HCT116 (cell line): Measurements from ENCODE around the gene RPL13. TPM values are rescaled to one million over a fixed set of nuclear protein-coding genes. Genes with fewer than 3 reads are reported as not detected.

Experiments used
- ATAC-seq: fragments of 200-7000 bp; cut with Tn5 transposase; 2 replicates; pipeline ENCODE4 v1.9.1; 2020; ENCODE audit warnings: mild to moderate bottlenecking, moderate library complexity
- BruUV-seq: library from RNA; stranded (reverse); fragments of 400-500 nt; replicated peaks from 2 replicates; lab custom pipeline; 2021; lab: Mats Ljungman, UMichigan
- CTCF ChIA-PET: fragments of 300-600 bp; sonication (Branson Sonifier 250); formaldehyde crosslinking; loops from one replicate; lab custom pipeline; 2021; ENCODE audit warnings: antibody characterized with exemption; lab: Charles Lee
- POLR2A ChIA-PET: fragments of 300-600, 350-600 bp; sonication (Branson Sonifier 250); formaldehyde crosslinking; loops from one replicate; lab custom pipeline; 2021; ENCODE audit warnings: antibody characterized with exemption; lab: Charles Lee
- RAD21 ChIA-PET, 2 experiments: fragments of 300-600 bp; sonication (Branson Sonifier 250); formaldehyde crosslinking; loops; one replicate each; lab custom pipeline; 2023; ENCODE audit warnings: low total read pairs in 2 of 2; ENCODE audit not compliant: uncharacterized antibody in 2 of 2, unreplicated experiment in 2 of 2, low non-redundant PET in 1 of 2; lab: Charles Lee
- DNase-seq: peaks from one replicate; pipeline ENCODE4 v3.0.0-alpha.2; 2010; ENCODE audit warnings: low read depth, low spot score
- H2AFZ ChIP-seq: fragments of 200-600 bp; shearing (Covaris generic), sonication (generic); 2 replicates; pipeline ENCODE4 v1.6.1; 2017; ENCODE audit warnings: low read depth, mixed run types, mixed read lengths, antibody characterized with exemption, low read length; ENCODE audit not compliant: poor library complexity, severe bottlenecking
- H3K27ac ChIP-seq: 2 replicates; pipeline ENCODE4 v1.5.1; 2012; ENCODE audit warnings: low read depth, low read length
- H3K27me3 ChIP-seq: fragments of 200-600 bp; sonication (generic); 2 replicates; pipeline ENCODE4 v1.6.1; 2016; ENCODE audit warnings: mixed run types, low read length, mixed read lengths; ENCODE audit not compliant: insufficient read depth
- H3K36me3 ChIP-seq, 2 experiments: fragments of 200-500 bp in 1 of 2; fragments of 200-600 bp in 1 of 2; sonication (Bioruptor generic) in 1 of 2; sonication (generic) in 1 of 2; 2 replicates each; pipeline versions ENCODE4 v1.5.1 to v1.6.1; 2014 to 2016; ENCODE audit warnings: low read length in 2 of 2, inconsistent platforms in 1 of 2, mixed read lengths in 1 of 2, mixed run types in 1 of 2; ENCODE audit not compliant: insufficient read depth in 2 of 2, control insufficient read depth in 1 of 2
- H3K4me1 ChIP-seq, 2 experiments: fragments of 200-600 bp in 1 of 2; sonication (generic) in 1 of 2; 2 replicates each; pipeline versions ENCODE4 v1.5.1 to v1.6.1; 2012 to 2017; ENCODE audit warnings: low read length in 2 of 2, inconsistent platforms in 1 of 2, mild to moderate bottlenecking in 1 of 2, mixed read lengths in 1 of 2, mixed run types in 1 of 2, moderate library complexity in 1 of 2; ENCODE audit not compliant: insufficient read depth in 2 of 2, control insufficient read depth in 1 of 2
- H3K4me2 ChIP-seq: fragments of 200-600 bp; sonication (generic); 2 replicates; pipeline ENCODE4 v1.6.1; 2017; ENCODE audit warnings: mixed run types, low read length, mixed read lengths
- H3K4me3 ChIP-seq, 2 experiments: fragments of 200-600 bp in 1 of 2; sonication (generic) in 1 of 2; replicated peaks in 1 of 2; 2 replicates each; pipeline ENCODE4 v1.5.1; 2011 to 2016; ENCODE audit warnings: low read length in 2 of 2, control low read depth in 1 of 2, low read depth in 1 of 2, mild to moderate bottlenecking in 1 of 2, mixed read lengths in 1 of 2, mixed run types in 1 of 2
- H3K79me2 ChIP-seq: fragments of 200-600 bp; sonication (generic); 2 replicates; pipeline ENCODE4 v1.6.1; 2017; ENCODE audit warnings: mild to moderate bottlenecking, mixed run types, low read length, moderate library complexity, mixed read lengths; ENCODE audit not compliant: insufficient read depth
- H3K9ac ChIP-seq: fragments of 200-600 bp; sonication (generic); 2 replicates; pipeline ENCODE4 v1.6.1; 2016; ENCODE audit warnings: low read length, mixed read lengths
- H3K9me2 ChIP-seq: fragments of 200-600 bp; sonication (generic), shearing (Covaris generic); 2 replicates; pipeline ENCODE4 v1.6.1; 2017; ENCODE audit warnings: mixed run types, mild to moderate bottlenecking, moderate library complexity; ENCODE audit not compliant: insufficient read depth
- H3K9me3 ChIP-seq, 2 experiments: fragments of 200-500 bp in 1 of 2; fragments of 200-600 bp in 1 of 2; sonication (Bioruptor generic) in 1 of 2; sonication (generic) in 1 of 2; 2 replicates each; pipeline ENCODE4 v1.6.1; 2014 to 2017; ENCODE audit warnings: low read length in 2 of 2, mixed read lengths in 2 of 2, inconsistent platforms in 1 of 2, low read depth in 1 of 2, mild to moderate bottlenecking in 1 of 2, mixed run types in 1 of 2, moderate library complexity in 1 of 2; ENCODE audit not compliant: control insufficient read depth in 1 of 2, insufficient read depth in 1 of 2
- H4K20me1 ChIP-seq: fragments of 200-600 bp; sonication (generic), shearing (Covaris generic); 2 replicates; pipeline ENCODE4 v1.6.1; 2017; ENCODE audit warnings: mixed run types, mild to moderate bottlenecking, moderate library complexity; ENCODE audit not compliant: insufficient read depth
- EGR1 ChIP-seq: IDR thresholded peaks from 2 replicates; pipeline ENCODE4 v1.6.1; 2012; ENCODE audit warnings: low read depth
- EZH2phosphoT487 ChIP-seq: fragments of 200-600 bp; IDR thresholded peaks from 2 replicates; pipeline ENCODE4 v1.6.1; 2018; ENCODE audit warnings: antibody characterized with exemption, borderline replicate concordance
- FOSL1 ChIP-seq: IDR thresholded peaks from 2 replicates; pipeline ENCODE4 v1.6.1; 2012; ENCODE audit warnings: low read depth
- JUND ChIP-seq: IDR thresholded peaks from 2 replicates; pipeline ENCODE4 v1.6.1; 2012
- POLR2AphosphoS5 ChIP-seq: IDR thresholded peaks from 2 replicates; pipeline ENCODE4 v1.6.1; 2011; ENCODE audit warnings: mild to moderate bottlenecking, low read depth, low read length, moderate library complexity
- SRF ChIP-seq: IDR thresholded peaks from 2 replicates; pipeline ENCODE4 v1.6.1; 2012; ENCODE audit warnings: low read depth
- intact Hi-C: fragments of 100-400 bp; cut with micrococcal nuclease; formaldehyde crosslinking; loops from 2 replicates; pipeline ENCODE4 v1.10.0; 2022
- total RNA-seq: library from RNA; stranded (reverse); gene quantifications from one replicate; pipeline ENCODE4 v1.2.1, GENCODE V29; 2021; ENCODE audit not compliant: unreplicated experiment
- TF ChIP-seq, protein P1 (sequence below), 3 experiments: fragments of 200-600 bp in 1 of 3; sonication (generic) in 1 of 3; IDR thresholded peaks in 2 of 3; conservative IDR thresholded peaks in 1 of 3; 2 replicates each; pipeline ENCODE4 v1.5.1; 2012 to 2017; ENCODE audit warnings: low read depth in 2 of 3, low read length in 2 of 3, antibody characterized with exemption in 1 of 3, borderline replicate concordance in 1 of 3, control low read depth in 1 of 3, mild to moderate bottlenecking in 1 of 3, mixed read lengths in 1 of 3, mixed run types in 1 of 3, moderate library complexity in 1 of 3; ENCODE audit not compliant: insufficient read depth in 1 of 3
- TF ChIP-seq, protein P2 (sequence below): IDR thresholded peaks from 2 replicates; pipeline ENCODE4 v1.6.1; 2012

RPL13 gene
- total RNA-seq, 1 experiment from 2014 or later: 4,404 TPM

DNA sequence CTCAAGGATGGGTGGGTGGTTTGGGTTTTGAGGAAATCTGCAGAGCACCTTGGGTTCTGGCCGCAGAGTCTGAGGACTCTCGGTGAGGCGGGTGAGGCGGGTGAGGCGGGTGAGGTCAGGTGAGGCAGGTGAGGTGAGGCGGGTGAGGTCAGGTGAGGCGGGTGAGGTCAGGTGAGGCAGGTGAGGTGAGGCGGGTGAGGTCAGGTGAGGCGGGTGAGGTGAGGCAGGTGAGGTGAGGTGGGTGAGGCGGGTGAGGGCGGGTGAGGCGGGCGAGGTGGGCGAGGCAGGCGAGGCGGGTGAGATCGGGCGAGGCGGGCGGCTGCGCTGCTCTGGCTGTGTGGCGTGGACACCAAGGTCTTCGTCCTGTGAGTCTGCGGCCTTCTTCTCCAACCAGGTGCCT, 24.1 kb upstream of the RPL13 start (continued):
- TF ChIP-seq, protein P1, sequence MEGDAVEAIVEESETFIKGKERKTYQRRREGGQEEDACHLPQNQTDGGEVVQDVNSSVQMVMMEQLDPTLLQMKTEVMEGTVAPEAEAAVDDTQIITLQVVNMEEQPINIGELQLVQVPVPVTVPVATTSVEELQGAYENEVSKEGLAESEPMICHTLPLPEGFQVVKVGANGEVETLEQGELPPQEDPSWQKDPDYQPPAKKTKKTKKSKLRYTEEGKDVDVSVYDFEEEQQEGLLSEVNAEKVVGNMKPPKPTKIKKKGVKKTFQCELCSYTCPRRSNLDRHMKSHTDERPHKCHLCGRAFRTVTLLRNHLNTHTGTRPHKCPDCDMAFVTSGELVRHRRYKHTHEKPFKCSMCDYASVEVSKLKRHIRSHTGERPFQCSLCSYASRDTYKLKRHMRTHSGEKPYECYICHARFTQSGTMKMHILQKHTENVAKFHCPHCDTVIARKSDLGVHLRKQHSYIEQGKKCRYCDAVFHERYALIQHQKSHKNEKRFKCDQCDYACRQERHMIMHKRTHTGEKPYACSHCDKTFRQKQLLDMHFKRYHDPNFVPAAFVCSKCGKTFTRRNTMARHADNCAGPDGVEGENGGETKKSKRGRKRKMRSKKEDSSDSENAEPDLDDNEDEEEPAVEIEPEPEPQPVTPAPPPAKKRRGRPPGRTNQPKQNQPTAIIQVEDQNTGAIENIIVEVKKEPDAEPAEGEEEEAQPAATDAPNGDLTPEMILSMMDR (IDR thresholded peaks at IDR 0.05 in 2 of 3, conservative IDR thresholded peaks at IDR 0.05 in 1 of 3; ENCODE audit: borderline replicate concordance in 1 of 3, insufficient read depth in 1 of 3, low read depth in 2 of 3, low read length in 2 of 3): no peak
- no peak for TF ChIP-seq JUND
- TF ChIP-seq POLR2AphosphoS5: no peak
- TF ChIP-seq FOSL1: no peak

DNA sequence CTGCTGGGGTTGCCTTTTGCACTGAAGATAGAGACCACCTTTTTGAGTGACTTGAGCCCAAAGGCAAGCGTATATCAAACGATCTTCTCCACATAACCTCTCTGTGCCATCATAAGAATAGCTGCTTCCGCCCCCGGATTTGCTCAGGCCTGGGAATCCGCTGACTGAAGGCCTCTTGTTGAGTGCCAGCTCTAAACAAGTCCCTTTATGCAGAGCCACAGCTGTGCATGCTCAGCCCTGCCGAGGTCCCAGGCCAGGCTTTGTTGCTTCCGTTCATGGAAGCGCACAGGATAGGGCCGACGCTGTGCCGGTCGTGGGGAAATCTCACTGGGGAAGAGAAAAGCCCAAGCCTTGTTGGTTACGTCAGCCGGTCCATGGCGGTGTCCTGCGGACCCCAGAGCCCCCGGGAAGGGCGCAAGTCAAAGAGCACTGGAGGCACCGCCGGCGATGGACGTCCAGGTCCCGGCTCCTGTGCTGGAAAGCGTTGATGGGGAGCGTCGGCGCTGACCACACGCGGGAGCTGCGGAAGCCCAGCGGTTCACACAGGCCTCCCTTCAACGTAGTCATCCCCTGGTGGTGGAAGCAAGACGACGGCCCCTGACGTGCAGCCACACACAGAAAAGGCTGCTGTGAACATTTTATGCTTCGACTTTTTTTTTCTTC, 23.5 kb upstream of the RPL13 start:
- ChIA-PET CTCF (no interaction called here), RAD21 (no interaction called here), POLR2A (no interaction called here)
- Histone ChIP-seq H3K9me3 (no peaks in the 10 kb centered on the region), H3K79me2 (peaks cover 10% of the 10 kb centered on the region; the same call in 1 of the 2 replicates), H2AFZ (no peak overlapping the region), H3K9me2 (no peaks in the 10 kb centered on the region), H4K20me1 (no peaks in the 10 kb centered on the region), H3K9ac (no peak overlapping the region), H3K27ac (no peak overlapping the region), H3K27me3 (no peaks in the 10 kb centered on the region), H3K4me1 (no peaks in the 10 kb centered on the region), H3K4me2 (no peak overlapping the region), H3K36me3 (peaks cover 46 to 48% of the 10 kb centered on the region in 2 experiments), H3K4me3 (no peak overlapping the region)
- ATAC-seq (no peak), DNase-seq (no peak)
- intact Hi-C loops: no loop called here
- TF ChIP-seq EGR1: no peak
- TF ChIP-seq, protein P2, sequence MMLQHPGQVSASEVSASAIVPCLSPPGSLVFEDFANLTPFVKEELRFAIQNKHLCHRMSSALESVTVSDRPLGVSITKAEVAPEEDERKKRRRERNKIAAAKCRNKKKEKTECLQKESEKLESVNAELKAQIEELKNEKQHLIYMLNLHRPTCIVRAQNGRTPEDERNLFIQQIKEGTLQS: no peak
- no peak for TF ChIP-seq SRF
- no peak for TF ChIP-seq FOSL1
- TF ChIP-seq EZH2phosphoT487: no peak
- TF ChIP-seq POLR2AphosphoS5: no peak
- BruUV-seq: no TSS peak
